GM19372 (cell line): ENCODE results near the gene FBLIM1.
"Not testable (repeated sequence)": the region's sequence is repeated elsewhere in the genome, so short reads cannot be mapped to it uniquely, and the experiment has no call there.

Experiments
- ATAC-seq: cut with Tn5 transposase; IDR thresholded peaks from one replicate; pipeline ENCODE4 v1.9.1; 2021; ENCODE audit warnings: mild to moderate bottlenecking, low read depth, moderate library complexity; ENCODE audit not compliant: unreplicated experiment

The FBLIM1 gene

DNA sequence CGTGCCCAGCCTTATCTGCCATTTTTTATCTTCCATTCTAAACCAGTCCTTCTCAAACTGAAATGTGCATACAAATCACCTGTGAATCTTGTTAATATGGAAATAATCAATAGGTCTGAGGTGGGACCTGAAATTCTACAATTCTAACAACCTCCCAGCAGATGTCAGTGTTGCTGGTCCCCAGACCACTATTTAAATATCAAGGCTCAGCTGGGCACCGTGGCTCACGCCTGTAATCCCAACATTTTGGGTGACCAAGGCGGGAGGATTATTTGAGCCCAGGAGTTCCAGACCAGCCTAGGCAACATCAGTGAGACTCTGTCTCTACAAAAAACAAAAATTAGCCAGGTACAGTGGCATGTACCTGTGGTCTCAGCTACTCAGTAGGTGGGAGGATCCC, 44.8 kb downstream of the FBLIM1 start:
- no peak for ATAC-seq

DNA sequence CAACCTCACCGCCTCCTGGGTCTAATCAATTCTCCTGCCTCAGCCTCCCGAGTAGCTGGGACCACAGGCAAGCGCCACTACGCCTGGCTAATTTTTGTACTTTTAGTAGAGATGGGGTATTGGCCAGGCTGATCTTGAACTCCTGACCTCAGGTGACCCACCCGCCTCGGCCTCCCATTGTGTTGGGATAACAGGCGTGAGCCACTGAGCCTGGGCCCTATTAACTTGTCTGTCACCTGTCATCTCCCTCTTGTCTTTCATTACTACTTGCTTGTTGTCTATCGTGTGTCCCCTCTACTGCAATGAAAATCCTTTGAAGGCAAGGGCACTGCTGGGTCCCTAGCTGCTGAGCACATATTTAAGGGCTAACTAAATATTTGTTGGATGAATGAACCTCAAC, 45.5 kb downstream of the FBLIM1 start:
- no peak for ATAC-seq

DNA sequence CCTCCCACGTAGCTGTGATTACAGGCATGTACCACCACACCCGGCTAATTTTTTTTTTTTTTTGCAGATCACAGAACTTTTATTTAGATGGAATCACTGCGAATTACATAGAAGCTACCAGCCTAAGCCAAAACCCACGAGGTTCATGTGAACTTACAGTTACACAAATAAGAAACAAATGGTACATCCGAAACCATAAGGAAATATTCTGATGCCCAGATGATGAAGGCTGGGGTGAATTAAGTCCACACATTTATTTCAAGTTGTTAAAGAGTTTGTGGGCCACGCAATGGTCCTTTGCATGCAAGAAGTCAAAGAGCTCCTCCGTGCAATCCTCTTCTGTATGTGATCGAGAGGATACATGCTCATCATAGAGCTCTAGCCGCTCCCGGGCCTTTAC, 48.5 kb downstream of the FBLIM1 start:
- ATAC-seq: no peak

DNA sequence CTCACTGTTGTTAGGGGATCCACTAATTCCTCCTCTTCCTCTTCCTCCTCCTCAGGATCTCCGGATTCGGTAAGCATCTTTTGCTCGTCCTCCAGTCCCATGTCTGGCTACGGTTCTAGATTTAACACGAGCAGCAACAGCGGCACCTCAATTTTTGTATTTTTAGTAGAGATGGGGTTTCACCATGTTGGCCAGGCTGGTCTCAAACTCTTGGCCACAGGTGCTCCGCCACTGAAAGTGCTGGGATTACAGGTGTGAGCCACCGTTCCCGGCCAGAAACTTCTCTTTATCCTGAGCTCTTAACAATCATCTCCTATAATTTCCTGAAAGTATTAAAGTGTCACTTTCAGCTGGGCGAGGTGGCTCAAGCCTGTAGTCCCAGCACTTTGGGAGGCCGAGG, 49.0 kb downstream of the FBLIM1 start, which contains the start of gene UQCRHL:
UQCRHL (minus strand) TSS at position 101 of the 400 bp plus-strand sequence; CDS start at position 101, 0 bp downstream.
- ATAC-seq: not testable (repeated sequence)

DNA sequence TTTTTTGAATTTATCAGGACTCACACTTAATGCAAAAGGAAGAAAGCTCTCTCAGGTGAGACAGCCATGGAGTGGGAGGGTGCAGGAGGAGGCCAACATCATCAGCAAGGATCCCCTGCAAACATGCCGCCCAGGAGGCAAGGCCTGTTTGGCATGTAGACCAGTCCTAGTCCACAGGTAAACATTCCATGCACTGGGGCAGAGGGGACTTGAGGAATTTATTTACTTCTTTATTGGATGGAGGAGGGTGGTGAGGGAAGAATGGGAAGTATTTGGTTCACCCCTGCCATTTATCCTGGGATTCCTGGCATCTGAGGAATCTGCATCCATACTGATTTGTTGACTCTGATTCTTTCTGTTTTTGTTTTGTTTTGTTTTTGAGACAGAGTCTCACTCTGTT, 50.4 kb downstream of the FBLIM1 start:
- ATAC-seq: no peak

DNA sequence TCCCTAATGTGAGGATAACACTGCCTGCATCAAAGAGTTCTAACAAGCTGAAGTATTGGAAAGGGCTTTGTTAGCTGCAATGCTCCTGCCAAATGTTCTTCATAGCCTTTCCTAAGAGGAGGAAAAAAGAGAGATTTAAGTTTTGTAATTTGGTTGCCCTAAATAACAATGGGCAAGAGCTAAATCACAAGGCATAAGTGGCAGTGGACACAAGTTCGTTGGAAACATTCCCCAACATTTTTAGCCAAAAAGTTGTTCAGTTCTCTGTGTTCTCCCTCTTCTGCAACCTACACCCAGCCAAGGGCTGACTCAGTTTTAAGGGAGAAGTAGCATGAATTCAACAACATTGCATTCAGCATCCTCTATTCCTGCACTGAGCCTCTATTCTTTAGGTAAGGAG, 51.5 kb downstream of the FBLIM1 start:
- no peak for ATAC-seq

DNA sequence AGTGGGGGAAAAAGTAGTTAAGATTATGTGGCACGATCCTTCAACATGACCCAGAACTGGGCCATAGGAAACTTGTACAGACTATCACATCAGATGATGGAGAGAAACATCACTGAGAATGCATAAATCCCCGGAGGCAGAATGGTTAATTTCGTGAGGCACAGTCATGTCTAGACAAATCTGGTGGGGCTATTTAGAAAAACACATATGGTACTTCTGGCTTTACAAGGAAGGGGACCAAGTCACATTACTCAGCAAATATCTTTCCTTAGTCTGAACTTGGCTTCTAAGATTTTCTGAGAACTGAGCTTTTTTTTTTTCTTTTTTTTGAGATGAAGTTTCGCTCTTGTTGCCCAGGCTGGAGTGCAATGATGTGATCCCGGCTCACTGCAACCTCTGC, 58.1 kb downstream of the FBLIM1 start:
- no peak for ATAC-seq

DNA sequence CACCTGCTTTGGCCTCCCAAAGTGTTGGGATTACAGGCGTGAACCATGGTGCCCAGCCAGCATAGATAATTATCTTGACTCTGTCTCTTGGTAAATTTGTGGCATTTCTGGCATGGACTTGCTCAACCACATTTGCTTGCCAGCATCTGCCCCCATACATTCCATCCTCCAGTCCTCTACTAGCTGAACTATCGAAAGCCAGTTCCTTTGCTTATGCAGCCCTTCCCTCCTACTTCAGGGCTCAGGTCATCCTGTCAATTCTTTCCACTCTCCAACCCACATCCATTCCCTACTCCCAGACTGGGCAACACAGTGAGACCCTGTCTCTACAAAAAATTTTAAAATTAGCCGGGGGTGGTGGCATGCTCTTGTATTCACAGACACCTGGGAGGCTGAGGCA, 61.9 kb downstream of the FBLIM1 start:
- ATAC-seq: no peak

DNA sequence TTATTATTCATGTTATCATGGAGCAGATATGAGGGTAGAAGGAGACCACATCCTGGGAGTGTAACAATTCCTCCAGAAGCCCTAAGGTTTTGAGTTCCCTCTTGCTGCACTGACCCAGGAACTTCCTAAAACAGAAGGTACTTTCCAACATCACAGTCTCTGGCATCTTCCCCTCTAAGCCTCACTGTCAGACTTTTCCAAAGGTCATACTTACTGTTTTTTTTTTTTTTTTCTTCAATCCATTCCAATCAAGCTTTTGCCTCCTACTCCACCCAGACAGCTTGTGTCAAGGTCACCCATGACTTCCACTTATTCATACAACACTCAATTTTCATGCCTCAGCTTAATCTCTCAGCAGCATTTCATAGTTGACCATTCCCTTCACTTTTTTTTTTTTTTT, 67.2 kb downstream of the FBLIM1 start:
- no peak for ATAC-seq

DNA sequence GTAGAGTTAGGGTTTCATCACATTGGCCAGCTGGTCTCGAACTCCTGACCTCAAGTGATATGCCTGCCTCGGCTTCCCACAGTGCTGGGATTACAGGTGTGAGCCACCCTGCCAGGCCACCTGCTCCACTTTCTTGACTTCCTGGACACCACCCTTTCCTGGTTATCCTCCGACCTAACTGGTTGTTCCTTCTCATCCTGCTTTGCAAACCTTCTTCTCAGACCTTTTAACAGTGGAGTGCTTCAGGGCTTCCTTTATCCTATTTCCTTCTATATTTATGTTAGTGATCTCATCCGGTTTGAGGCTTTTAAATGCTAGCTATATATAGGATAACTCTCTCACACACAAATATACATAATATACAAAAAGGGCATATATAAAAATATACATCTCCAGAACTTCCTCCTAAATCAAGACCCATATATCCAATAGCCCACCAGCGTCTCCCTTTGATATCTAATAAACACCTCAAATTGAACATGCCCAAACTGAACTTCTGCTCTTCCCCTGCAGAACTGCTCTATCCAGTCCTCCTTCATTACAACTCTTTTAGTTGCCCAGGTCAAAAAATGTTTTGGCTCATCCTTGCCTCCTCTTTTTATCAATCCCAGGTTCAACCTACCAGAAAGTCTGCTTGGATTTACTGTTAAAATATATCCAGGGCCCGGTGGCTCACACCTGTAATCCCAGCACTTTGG, 68.4 kb downstream of the FBLIM1 start:
- no peak for ATAC-seq

DNA sequence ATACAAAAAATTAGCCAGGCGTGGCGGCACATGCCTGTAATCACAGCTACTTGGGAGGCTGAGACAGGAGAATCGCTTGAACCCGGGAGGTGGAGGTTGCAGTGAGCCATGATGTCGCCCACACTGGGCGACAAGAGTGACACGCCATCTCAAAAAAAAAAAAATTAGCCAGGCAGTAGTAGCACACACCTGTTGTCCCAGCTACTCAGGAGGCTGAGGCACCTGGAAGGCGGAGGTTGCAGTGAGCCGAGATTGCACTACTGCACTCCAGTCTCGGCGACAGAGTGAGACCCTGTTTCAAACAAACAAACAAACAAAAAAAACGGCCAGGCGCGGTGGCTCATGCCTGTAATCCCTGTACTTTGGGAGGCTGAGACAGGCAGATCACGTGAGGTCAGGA, 69.0 kb downstream of the FBLIM1 start:
- ATAC-seq: not testable (repeated sequence)

DNA sequence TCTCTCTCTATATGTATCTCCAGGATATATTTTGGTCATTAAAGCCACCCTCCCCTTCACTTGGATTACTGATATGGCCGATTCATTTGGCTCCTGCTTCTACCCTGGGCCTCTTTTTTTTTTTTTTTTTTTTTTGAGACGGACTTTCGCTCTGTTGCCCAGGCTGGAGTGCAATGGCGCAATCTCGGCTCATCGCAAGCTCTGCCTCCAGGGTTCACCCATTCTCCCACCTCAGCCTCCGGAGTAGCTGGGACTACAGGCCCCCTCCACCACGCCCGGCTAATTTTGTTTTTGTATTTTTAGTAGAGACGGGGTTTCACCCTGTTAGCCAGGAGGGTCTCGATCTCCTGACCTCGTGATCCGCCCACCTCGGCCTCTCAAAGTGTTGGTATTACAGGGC, 70.3 kb downstream of the FBLIM1 start:
- ATAC-seq: not testable (repeated sequence)

DNA sequence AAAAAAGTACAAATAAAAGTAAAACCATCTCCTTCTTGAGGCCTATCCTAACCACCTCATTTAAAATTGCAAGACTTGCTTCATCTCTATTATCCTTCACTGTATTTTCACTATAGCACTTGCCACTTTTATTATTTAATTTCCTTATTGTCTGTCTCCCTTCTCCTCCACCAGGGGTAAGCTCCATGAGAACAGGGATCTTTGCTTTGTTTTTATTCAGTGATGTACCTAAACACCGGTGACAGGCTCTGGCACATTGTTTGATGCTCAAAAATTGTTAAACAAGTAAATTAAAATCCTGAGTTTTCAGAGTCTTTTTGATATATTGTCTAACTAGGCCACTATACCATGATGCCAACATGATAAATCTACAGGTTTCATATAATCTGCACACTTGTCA, 71.7 kb downstream of the FBLIM1 start:
- no peak for ATAC-seq

DNA sequence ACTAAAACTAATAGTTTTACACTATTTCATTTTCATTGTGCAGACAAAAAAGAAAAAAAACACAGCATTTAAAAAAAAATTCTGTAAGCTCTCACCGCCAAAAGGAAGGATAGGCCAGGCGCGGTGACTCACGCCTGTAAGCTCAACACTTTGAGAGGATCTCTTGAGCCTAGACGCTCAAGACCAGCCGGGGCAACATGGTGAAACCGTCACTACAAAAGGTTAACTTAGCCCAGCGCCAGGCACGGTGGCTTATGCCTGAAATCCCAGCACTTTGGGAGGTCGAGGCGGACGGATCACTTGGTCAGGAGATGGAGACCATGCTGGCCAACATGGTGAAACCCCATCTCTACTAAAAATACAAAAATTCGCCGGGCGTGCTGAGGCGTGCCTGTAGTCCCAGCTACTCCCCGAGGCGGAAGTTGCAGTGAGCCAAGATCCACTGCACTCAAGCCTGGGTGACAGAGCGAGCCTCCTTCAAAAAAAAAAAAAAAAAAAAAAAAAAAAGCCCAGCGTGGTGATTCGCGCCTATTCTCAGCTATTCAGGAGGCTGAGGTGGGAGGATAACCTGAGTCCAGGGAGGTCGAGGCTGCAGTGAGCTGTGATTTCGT, 74.6 kb downstream of the FBLIM1 start:
- no peak for ATAC-seq

DNA sequence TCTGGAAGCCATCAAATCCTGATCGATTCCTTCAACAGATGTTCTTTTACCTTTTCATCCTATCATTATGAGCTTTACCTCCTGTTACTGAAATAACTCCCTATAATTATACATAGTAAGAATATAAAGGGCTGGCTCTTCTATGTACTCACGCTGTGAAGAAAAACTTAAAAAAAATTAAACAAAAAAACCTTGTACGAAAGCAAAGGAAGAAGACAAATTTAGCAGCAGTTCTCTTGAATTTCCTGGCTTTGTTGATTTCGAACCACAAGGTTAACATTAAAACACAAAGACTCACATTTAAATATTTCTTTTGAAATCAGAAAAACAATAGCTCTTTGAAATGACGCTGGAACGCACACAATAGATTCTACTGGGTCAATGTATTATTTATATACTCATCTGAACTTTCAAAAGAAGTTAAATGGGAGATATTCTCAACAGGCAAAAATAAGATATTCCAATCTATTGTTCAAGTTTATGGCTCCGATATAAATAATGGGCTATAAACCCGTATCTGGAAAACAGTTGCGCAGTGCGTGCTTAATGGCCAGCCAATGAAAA, 75.3 kb downstream of the FBLIM1 start:
- no peak for ATAC-seq

DNA sequence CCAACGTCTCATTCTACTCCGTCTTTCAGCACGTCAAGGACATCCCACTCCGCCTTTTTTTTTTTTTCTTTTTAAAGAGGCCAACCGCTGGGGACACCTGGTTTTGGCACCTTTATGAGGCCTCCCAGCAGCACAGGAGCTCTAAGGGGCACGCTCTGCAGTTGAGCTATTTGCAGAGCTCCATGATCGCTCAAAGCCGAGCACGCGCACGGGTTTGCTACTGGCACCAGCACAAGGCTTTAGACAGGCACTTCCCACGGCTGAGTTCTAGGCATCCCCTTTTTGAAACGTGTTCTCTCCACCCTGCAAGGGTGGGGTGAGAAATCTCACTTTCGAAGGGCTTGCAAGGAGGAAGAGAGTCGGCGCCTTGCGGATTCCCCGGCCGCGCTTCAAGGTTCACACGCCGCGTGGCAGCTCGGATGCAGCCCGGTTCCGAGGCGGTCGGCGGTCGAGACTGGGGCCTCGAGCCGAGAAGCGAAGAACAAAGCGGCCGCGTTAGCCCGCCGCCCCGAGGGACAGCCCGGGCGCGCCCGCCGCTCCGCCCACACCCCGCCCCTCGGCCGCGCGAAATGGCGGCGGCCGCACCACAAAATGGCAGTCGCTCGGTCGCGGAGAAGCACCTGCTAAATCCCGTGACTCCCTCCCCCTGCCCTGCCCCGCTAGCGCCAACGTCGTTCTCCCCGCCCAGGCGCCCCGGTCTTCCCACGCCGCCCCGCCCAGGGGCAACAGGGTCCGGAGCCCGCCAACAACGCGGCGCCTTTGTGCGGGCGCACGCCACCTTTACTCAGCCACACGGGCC, 76.0 kb downstream of the FBLIM1 start:
- peak; percentile 42 for ATAC-seq

DNA sequence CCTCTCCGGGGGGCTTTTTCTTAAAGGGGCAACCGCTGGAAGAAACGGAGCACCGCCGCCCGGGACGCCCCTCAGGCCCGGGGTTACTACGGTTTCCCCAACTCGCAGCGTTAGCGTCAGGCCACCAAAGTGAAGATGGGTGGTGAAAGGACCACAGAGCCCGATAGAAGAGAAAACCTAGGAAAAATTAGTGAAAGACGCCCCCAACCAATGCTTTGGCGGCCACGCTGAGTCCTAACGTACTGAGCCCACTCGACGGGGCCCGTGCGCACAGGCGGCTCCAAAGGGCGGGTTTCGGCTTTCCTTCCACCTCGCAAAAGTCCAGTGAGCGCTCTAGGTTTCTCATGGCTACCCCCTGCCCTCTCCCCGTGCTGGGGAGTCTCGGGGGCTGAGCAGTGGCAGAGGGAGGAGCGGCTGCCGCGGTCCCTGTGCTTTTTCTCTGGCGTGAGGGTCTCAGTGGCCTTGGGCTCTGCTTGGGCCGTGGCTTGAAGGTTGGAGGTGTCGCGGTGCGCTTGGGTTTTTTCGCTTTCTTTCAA, 76.7 kb downstream of the FBLIM1 start:
- no peak for ATAC-seq

DNA sequence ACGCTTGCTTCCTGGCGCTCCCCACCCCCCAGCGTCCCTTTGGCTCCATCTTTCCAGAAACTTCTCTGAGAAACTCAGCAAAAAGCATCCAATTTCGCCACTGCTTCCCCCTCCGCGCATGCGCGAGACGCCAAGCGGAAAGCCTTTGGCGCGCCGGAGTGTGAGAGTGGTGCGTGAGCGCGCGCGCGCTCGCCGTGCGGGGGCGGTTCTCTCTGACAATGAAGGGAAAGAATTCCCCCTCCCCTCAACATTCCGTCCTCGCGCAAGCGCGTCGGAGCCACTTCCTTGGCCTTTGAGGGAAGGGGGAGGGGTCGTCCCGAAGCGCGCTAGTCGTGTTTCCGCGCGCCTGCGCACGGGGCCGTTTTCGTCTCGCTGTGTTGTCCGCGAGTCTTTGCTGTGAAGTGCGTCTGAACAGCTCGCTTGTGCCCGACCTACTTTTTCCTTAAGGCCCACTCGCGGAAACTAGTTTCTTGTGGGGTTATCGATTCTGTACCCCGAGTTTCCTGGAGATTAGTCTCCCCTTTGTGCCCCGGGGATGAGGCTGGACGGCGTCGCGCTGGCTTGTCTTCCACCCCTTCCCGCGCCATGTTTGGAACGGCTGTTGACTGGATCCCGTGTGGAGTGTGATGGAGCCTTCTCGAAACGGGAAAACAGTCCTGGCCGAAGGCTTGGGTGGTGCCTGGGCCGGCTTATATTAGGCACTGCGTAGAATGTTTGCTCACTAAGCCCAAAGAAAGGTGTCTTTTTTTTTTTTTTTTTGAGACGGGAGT, 77.3 kb downstream of the FBLIM1 start:
- ATAC-seq: peak; percentile 47
